Measurements from ENCODE around the gene GPHN.
"Not testable (repeated sequence)": the region's sequence is repeated elsewhere in the genome, so short reads cannot be mapped to it uniquely, and the experiment has no call there.

Gene GPHN

GRCh38 chr14:66815687-66816086 is 307.7 kb downstream of the GPHN start:
- DNase-seq: no peak

- no peak for DNase-seq
These were observed 316.3 kb downstream of the GPHN start for GRCh38 chr14:66824251-66824650.

- DNase-seq: no peak
These were observed 319.2 kb downstream of the GPHN start for GRCh38 chr14:66827182-66827581.

GRCh38 chr14:66831173-66831572 is 323.2 kb downstream of the GPHN start:
- DNase-seq: no peak

- no peak for DNase-seq
These were observed 325.9 kb downstream of the GPHN start for GRCh38 chr14:66833816-66834215.

- not testable (repeated sequence) for DNase-seq
These were observed 329.5 kb downstream of the GPHN start for GRCh38 chr14:66837436-66837835.

GRCh38 chr14:66842911-66843512 is 335.1 kb downstream of the GPHN start:
- DNase-seq: no peak

GRCh38 chr14:66850258-66850888 is 342.4 kb downstream of the GPHN start:
- no peak for DNase-seq

- DNase-seq: no peak
These were observed 345.4 kb downstream of the GPHN start for GRCh38 chr14:66853311-66853710.

GRCh38 chr14:66857867-66858266 is 349.9 kb downstream of the GPHN start:
- no peak for DNase-seq

- no peak for DNase-seq
These were observed 351.2 kb downstream of the GPHN start for GRCh38 chr14:66859063-66859671.

GRCh38 chr14:66881596-66881995 is 373.6 kb downstream of the GPHN start:
- no peak for DNase-seq

GRCh38 chr14:66884149-66884548 is 376.2 kb downstream of the GPHN start:
- no peak for DNase-seq

GRCh38 chr14:66900719-66901118 is 392.8 kb downstream of the GPHN start:
- DNase-seq: no peak

GRCh38 chr14:66910311-66910840 is 402.4 kb downstream of the GPHN start:
- no peak for DNase-seq

- DNase-seq: no peak
These were observed 408.5 kb downstream of the GPHN start for GRCh38 chr14:66916421-66916820.

- DNase-seq: no peak
These were observed 410.6 kb downstream of the GPHN start for GRCh38 chr14:66918527-66918926.

- no peak for DNase-seq
These were observed 412.2 kb downstream of the GPHN start for GRCh38 chr14:66920196-66920595.

- no peak for DNase-seq
These were observed 415.3 kb downstream of the GPHN start for GRCh38 chr14:66923251-66923650.

GRCh38 chr14:66939409-66939808 is 431.5 kb downstream of the GPHN start:
- DNase-seq: no peak

- DNase-seq: no peak
These were observed 436.9 kb downstream of the GPHN start for GRCh38 chr14:66944872-66945271.

- no peak for DNase-seq
These were observed 447.2 kb downstream of the GPHN start for GRCh38 chr14:66955159-66955558.

GRCh38 chr14:66959437-66960050 is 451.6 kb downstream of the GPHN start:
- no peak for DNase-seq

- DNase-seq: no peak
These were observed 457.9 kb downstream of the GPHN start for GRCh38 chr14:66965831-66966230.
